GM21717 (cell line): Measurements from ENCODE around the gene STK31.
"Not testable (repeated sequence)": the region's sequence is repeated elsewhere in the genome, so short reads cannot be mapped to it uniquely, and the experiment has no call there.

Source experiments
- ATAC-seq: cut with Tn5 transposase; IDR thresholded peaks from one replicate; pipeline ENCODE4 v1.9.1; 2021; ENCODE audit warnings: mild to moderate bottlenecking, moderate library complexity; ENCODE audit not compliant: unreplicated experiment

STK31 gene, protein sequence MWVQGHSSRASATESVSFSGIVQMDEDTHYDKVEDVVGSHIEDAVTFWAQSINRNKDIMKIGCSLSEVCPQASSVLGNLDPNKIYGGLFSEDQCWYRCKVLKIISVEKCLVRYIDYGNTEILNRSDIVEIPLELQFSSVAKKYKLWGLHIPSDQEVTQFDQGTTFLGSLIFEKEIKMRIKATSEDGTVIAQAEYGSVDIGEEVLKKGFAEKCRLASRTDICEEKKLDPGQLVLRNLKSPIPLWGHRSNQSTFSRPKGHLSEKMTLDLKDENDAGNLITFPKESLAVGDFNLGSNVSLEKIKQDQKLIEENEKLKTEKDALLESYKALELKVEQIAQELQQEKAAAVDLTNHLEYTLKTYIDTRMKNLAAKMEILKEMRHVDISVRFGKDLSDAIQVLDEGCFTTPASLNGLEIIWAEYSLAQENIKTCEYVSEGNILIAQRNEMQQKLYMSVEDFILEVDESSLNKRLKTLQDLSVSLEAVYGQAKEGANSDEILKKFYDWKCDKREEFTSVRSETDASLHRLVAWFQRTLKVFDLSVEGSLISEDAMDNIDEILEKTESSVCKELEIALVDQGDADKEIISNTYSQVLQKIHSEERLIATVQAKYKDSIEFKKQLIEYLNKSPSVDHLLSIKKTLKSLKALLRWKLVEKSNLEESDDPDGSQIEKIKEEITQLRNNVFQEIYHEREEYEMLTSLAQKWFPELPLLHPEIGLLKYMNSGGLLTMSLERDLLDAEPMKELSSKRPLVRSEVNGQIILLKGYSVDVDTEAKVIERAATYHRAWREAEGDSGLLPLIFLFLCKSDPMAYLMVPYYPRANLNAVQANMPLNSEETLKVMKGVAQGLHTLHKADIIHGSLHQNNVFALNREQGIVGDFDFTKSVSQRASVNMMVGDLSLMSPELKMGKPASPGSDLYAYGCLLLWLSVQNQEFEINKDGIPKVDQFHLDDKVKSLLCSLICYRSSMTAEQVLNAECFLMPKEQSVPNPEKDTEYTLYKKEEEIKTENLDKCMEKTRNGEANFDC

GRCh38 chr7:23710000-23710399, at the start of gene STK31:
STK31 (plus strand) TSS chr7:23710219; CDS start chr7:23710286, 67 bp downstream.
- ATAC-seq: no peak

DNA sequence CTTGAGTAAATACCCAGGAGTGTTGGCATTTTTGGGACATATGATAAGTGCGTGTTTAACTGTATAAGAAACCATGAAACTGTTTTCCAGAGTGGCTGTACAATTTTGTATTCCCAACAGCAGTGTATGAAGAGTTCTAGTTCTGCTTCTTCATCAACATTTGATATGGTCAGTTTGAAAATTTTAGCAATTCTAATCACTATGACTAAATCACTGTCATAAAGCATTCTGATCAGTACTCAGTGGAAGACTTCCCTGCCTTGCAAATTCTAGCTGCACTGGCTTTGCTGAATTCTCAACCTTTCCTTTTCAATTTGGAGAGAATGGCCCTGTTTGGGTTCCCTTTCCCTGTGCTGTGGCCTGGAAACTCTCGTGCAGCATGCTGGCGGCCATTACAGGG, 48.6 kb upstream of the STK31 start:
- ATAC-seq: no peak

DNA sequence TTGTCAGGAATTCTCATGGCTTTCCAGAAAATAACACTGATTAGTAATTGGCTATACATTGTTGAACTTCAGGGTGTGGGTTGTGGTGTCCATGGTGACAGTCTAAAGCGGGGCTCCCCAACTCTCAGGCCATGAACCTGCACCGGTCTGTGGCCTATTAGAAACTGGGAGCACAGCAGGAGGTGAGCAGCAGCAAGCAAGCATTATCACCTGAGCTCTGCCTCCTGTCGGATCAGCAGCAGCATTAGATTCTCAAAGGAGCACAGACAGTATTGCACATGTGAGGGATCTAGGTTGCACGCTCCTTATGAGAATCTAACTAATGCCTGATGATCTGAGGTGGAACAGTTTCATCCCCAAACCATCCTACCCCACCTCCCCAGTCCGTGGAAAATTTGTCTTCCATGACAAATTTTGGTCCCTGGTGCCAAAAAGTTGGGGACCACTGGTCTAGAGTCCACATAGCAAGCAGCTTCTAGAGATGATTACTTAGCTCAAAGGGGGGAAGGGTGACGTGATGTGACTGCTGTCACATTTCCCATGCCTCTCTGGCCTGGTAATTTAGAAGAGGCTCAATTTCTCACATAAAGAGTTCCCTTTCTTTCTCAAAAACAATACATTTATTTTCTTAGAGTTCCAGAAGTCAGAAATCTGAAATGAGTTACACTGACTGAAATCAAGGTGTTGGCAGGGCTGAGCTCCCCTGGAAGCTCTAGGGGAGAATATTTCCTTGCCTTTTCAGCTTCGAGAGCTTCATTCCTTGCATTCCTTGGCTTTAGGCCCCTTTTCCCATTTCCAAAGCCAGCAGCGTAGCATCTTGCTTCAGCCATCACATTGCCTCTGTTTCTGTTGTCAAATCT, 47.7 kb upstream of the STK31 start:
- ATAC-seq: no peak

- no peak for ATAC-seq
These were observed 47.1 kb upstream of the STK31 start for GRCh38 chr7:23662984-23663313.

DNA sequence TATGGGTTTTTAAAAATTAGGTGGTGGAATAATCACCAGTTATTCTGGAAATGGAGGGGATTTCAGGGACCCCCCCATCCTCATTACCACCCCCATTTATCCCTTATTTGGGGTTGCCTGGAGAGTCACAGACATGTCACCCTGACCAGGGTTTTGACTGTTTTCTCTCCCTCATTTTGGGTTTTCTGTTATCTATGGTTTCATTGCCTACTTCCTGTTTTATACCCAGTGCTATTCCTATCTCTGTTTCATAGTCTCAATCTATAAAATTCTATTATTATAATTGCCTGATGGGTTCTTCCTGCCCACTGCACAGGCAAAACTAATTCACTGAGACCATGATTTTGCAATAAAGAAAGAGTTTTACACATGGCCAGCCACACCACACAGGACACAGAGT, 45.9 kb upstream of the STK31 start:
- ATAC-seq: no peak

DNA sequence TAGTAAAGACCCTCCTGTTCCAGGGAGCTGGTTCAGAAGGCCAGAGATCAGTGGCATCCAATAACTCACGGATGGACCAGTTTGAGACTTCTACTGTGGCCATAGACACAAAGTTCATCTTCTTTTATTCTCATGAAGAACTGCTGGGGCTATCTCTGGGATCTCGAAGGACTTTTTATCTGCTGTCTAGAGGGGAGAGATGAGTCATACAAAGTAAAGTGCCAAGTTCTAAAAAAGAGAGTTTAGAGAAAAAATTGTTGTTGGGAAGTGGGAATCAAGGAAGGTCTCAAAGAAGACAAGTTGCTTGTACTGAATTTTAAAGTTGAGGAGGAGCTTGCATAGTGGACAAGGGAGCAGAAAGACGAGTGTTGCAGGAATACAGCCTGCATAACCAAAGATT, 38.0 kb upstream of the STK31 start:
- ATAC-seq: no peak

- peak; percentile 95 for ATAC-seq
These were observed 30.1 kb upstream of the STK31 start, which contains the start of gene FAM221A for GRCh38 chr7:23679898-23680413. FAM221A (plus strand) TSS chr7:23680199; CDS start chr7:23680219, 20 bp downstream.

DNA sequence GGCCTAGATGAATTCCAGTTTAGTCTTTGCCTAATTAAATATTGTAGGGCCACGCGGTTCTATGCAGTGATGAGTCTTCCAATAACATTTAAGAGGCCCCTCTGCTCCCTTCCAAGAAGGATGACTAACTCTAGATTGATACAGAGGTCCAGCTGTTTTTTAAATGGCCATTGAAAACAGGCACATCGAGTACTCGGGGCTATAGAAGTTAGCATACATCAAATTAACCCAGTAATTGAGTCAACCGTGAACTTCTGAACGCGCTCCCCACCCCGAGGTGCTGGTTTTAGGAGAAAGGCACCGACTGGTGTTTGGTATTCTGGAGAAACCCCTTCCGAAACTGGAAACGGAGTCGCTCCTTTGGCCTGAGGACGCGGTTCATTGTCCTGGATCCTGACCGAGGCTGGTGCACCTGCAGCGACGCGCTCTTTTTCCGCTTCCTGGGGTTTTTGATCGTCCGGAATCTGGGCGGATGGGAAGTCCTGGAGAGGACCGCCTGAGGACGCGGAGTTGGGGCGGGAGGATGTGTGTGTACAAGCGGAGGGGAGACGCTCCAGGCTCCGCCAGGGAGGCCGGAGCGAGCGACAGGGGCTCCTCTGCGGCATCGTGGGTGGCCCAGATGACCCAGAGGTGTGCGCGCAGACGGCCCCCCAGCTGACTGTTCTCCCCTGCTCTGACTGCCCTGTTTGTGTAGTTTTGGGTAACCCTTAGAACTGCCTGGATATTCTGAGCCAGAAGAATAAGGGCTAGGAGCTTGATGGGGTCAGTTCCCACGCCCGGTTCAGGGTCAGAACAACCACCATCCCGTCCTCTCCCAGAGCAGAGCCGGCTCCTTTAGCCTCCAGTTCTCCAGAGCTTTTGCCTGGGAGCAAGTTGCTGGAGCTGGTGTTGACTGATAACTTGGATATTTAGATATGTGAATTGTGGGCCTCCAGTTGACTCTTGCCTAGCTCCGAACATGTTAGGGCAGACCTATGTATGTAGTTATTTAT, 29.3 kb upstream of the STK31 start:
- ATAC-seq: peak; percentile 49

- ATAC-seq: not testable (repeated sequence)
These were observed 26.0 kb upstream of the STK31 start for GRCh38 chr7:23684041-23684440.

- ATAC-seq: no peak
These were observed 24.3 kb upstream of the STK31 start for GRCh38 chr7:23685731-23686130.

GRCh38 chr7:23687011-23687410, 23.0 kb upstream of the STK31 start:
- no peak for ATAC-seq

DNA sequence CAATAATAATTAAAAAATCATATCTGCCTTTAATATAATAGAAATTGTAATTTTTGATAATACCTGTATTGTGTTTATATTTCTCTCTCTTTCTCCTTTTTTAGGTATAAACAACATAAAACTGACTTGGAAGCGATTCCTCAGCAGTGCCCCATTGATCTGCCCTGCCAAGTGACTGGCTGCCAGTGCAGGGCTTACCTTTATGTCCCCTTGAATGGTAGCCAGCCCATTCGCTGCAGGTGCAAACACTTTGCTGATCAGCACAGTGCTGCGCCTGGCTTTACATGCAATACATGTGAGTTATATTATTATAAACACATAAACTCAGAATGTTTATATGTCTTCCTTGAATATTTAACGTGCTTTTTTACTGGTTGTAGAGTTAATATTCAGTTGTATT, 20.9 kb upstream of the STK31 start:
- no peak for ATAC-seq

DNA sequence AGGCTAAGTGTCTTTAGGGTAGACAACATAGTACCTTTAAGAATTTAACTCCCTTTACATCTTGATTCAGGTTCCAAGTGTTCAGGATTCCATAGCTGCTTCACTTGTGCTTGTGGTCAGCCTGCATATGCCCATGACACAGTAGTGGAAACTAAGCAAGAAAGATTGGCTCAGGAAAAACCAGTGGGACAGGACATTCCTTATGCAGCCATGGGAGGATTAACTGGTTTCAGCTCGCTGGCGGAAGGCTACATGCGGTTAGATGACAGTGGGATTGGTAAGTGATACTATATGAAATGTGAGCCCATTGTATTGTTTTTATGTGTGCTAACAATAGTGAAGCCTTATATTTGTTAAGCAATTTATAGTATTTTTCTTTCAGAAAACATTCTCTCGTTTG, 18.7 kb upstream of the STK31 start:
- ATAC-seq: no peak

DNA sequence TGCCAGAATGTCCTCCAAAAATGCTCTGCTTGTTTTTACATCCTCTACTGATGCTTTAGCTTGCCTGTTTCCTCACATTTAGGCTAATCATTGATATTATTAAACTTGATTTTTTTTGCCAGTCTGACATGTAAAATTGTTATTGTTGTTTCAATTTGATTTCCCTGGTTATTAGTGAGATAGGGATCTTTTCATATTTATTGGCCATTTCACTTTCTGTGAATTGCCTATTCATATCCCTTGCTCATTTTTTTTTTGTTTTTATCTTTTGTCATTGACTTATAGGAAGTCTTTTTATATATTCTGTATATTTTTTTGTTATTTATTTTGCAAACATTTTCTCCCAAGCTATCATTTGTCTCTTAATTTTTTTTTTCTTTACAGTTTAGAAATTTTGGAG, 16.8 kb upstream of the STK31 start:
- no peak for ATAC-seq

- no peak for ATAC-seq
These were observed 13.0 kb upstream of the STK31 start for GRCh38 chr7:23696916-23697441.

GRCh38 chr7:23698822-23699221, 11.2 kb upstream of the STK31 start:
- ATAC-seq: no peak

GRCh38 chr7:23700046-23700445, 10.0 kb upstream of the STK31 start:
- ATAC-seq: no peak

GRCh38 chr7:23709081-23709750, 803 bp upstream of the STK31 start:
- no peak for ATAC-seq
